NCI-H69 (cell line): ENCODE results near the gene PCDHGB7.
A peak's percentile ranks its signal among the peaks of the same experiment; 100 is the strongest.
"Not testable (repeated sequence)": the region's sequence is repeated elsewhere in the genome, so short reads cannot be mapped to it uniquely, and the experiment has no call there.

Source experiments
- DNase-seq: peaks from one replicate; lab custom pipeline; 2025; lab: John Stamatoyannopoulos, UW

Gene PCDHGB7

DNA sequence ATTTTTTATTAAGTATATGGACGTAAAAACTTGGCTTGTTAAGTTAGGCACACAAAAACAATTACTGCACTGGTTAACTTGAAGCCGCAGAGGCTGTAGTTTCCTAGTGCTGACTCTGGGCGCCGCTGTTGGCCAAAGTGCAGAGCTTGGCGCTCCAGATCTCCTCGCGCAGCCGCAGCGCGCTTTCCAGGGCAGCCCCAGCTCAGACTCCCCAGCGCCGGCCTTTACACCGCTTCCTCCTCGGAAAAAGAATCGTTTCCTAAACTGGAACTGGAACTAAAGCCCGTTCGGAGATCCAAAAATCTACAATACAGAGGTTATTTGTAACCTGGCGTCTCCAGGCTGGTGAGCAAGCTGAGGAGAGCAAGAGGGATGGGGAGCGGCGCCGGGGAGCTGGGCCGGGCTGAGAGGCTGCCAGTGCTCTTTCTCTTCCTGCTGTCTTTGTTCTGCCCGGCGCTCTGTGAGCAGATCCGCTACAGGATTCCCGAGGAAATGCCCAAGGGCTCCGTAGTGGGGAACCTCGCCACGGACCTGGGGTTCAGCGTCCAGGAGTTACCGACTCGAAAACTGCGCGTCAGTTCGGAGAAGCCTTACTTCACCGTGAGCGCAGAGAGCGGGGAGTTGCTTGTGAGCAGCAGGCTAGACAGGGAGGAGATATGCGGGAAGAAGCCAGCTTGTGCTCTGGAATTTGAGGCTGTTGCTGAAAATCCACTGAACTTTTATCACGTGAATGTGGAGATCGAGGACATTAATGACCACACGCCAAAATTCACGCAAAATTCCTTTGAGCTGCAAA, 19.5 kb upstream of the PCDHGB7 start, which contains the start of gene PCDHGB5:
Gene PCDHGB5 (plus strand): TSS at position 192 of the 796 bp plus-strand sequence. CDS start 181 bp downstream, at position 373.
- not testable (repeated sequence) for DNase-seq

DNA sequence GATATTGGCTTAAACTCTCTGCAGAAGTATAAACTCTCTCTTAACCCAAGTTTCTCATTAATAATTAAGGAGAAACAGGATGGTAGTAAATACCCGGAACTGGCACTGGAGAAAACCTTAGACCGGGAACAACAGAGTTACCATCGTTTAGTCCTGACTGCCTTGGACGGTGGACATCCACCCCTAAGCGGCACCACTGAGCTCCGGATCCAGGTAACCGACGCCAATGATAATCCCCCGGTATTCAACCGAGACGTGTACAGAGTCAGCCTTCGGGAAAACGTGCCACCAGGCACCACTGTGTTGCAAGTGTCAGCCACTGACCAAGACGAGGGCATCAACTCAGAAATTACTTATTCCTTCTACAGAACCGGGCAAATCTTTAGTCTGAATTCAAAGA, 18.9 kb upstream of the PCDHGB7 start:
- DNase-seq, result no peak

DNA sequence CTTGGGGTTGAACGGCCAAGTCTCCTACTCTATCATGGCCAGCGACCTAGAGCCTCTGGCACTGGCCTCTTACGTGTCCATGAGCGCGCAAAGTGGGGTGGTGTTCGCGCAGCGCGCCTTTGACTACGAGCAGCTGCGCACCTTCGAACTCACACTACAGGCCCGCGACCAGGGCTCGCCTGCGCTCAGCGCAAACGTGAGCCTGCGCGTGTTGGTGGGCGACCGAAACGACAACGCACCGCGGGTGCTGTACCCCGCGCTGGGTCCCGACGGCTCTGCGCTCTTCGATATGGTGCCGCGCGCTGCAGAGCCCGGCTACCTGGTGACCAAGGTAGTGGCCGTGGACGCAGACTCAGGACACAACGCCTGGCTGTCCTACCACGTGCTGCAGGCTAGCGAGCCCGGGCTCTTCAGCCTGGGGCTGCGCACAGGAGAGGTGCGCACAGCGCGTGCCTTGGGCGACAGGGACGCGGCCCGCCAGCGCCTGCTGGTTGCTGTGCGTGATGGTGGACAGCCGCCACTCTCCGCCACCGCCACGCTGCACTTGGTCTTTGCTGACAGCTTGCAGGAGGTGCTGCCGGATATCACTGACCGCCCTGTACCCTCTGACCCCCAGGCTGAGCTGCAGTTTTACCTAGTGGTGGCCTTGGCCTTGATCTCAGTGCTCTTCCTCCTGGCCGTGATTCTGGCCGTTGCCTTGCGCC, 17.8 kb upstream of the PCDHGB7 start:
- DNase-seq, result no peak

DNA sequence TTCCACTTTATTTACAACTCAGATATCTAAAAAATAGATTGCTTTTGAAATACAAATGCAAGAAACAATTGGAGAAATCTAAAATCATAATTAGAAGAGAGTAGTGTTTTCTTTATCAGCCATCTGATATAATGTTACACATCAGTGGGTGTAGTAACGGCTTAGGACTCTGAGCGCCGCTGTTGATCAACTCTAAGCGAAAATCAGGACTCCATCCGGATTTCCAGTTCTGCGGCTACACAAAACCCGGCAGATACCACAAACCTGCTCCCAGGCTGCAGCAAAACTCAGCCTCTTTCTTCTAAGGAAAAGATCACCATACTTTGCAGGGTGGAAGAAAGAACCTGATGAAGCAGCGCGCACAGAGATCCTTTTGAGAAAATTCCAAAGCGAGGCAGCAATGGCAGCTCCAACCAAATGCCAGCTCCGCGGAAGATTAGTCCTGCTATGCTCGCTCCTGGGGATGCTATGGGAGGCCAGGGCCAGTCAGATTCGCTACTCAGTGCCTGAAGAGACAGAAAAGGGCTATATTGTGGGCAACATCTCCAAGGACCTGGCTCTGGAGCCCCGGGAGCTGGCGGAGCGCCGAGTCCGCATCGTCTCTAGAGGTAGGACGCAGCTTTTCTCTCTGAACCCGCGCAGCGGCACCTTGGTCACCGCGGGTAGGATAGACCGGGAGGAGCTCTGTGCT, 14.8 kb upstream of the PCDHGB7 start, which contains the start of gene PCDHGA9:
Gene PCDHGA9 (plus strand): TSS at position 226 of the 691 bp plus-strand sequence. CDS start 175 bp downstream, at position 401.
- DNase-seq, result peak; percentile 73

DNA sequence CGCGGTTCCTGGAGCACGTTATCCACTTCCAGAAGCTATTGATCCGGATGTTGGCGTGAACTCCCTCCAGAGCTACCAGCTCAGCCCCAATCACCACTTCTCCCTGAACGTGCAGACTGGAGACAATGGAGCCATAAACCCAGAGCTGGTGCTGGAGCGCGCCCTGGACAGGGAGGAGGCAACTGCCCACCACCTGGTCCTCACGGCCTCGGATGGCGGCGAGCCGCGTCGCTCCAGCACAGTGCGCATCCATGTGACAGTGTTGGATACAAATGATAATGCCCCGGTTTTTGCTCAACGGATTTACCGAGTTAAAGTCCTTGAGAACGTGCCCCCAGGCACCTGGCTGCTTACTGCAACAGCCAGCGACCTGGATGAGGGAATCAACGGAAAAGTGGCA, 14.1 kb upstream of the PCDHGB7 start:
- DNase-seq, result no peak

DNA sequence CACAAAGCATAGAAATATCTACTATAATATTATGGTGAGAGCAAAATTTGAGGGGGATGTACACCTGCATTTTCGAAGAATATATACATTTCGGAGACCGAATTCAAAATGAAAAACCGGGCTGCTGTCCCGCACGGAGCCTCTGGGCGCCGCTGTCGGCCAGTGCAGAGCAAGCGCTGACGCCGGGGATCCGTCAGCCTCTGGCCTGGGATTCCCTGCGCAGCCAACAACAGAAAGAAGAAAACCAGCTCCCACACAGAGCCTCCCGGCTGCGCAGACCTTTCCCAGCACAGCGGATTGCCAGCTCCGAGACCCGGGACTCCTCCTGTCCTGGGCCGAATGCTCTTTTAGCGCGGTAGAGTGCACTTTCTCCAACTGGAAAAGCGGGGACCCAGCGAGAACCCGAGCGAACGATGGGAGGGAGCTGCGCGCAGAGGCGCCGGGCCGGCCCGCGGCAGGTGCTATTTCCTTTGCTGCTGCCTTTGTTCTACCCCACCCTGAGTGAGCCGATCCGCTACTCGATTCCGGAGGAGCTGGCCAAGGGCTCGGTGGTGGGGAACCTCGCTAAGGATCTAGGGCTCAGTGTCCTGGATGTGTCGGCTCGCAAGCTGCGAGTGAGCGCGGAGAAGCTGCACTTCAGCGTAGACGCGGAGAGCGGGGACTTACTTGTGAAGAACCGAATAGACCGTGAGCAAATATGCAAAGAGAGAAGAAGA, 9.5 kb upstream of the PCDHGB7 start, which contains the start of gene PCDHGB6:
Gene PCDHGB6 (plus strand): TSS at position 232 of the 716 bp plus-strand sequence. CDS start 182 bp downstream, at position 414.
- peak; percentile 88 for DNase-seq

DNA sequence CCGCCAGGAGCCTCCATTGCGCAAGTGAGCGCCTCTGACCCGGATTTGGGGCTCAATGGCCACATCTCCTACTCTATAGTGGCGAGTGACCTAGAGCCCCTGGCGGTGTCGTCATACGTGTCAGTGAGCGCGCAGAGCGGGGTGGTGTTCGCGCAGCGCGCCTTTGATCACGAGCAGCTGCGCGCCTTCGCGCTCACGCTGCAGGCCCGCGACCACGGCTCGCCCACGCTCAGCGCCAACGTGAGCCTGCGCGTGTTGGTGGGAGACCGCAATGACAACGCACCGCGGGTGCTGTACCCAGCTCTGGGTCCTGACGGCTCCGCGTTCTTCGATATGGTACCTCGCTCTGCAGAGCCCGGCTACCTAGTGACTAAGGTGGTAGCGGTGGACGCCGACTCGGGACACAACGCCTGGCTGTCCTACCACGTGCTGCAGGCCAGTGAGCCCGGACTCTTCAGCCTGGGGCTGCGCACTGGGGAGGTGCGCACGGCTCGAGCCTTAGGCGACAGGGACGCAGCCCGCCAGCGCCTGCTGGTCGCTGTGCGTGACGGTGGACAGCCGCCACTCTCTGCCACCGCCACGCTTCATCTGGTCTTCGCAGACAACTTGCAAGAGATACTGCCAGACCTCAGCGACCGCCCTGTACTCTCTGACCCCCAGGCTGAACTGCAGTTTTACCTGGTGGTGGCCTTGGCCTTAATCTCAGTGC, 7.7 kb upstream of the PCDHGB7 start:
- DNase-seq, result no peak

DNA sequence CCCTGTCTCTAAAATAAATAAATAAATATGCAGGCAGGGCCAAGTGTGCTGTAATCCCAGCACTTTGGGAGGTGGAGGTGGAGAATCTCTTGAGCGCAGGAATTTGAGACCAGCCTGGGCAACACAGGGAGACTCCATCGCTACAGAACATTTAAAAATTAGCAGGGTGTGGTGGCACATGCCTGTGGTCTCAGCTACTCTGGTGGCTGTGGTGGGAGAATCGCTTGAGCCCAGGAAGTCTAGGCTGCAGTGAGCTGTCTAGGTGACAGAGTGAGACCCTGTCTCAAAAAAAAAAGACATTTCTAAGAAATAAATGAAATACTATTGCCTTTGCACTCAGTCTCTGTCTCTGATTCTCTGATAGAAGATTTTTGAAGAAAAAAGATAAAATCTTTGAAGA, 5.9 kb upstream of the PCDHGB7 start:
- no peak for DNase-seq

DNA sequence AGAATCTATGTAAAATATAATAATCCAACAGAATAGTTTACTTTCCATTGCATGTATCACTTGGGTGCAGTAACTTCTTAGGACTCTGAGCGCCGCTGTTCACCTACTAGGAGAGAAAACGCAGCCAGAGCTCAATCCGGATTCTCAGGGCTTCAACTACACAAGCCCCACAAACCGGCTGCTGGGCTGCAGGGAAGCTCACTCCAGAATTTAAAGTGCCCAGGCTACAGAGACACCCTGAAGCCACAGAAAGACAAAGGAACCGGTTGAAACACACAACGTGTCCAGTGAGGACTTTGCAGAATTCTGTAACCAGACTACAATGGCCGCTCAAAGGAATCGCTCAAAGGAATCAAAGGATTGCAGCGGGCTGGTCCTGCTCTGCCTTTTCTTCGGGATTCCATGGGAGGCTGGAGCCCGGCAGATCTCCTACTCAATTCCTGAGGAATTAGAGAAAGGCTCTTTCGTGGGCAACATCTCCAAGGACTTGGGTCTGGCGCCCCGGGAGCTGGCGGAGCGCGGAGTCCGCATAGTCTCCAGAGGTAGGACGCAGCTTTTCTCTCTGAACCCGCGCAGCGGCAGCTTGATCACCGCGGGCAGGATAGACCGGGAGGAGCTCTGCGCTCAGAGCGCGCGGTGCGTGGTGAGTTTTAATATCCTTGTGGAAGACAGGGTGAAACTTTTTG, 4.5 kb upstream of the PCDHGB7 start, which contains the start of gene PCDHGA10:
Gene PCDHGA10 (plus strand): TSS at position 134 of the 686 bp plus-strand sequence. CDS start 189 bp downstream, at position 323.
- peak; percentile 35 for DNase-seq

DNA sequence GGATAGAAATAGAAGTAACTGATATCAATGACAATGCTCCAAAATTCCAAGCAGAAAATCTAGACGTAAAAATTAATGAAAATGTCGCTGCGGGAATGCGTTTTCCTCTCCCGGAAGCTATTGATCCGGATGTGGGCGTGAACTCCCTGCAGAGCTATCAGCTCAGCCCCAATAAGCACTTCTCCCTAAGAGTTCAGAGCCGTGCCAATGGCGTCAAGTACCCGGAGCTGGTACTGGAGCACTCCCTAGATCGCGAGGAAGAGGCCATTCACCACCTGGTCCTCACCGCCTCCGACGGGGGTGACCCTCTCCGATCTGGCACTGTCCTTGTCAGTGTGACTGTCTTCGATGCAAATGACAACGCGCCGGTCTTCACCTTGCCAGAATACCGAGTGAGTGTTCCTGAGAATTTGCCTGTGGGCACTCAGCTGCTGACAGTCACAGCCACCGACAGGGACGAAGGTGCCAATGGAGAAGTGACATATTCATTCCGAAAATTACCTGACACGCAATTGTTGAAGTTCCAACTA, 3.9 kb upstream of the PCDHGB7 start:
- no peak for DNase-seq

DNA sequence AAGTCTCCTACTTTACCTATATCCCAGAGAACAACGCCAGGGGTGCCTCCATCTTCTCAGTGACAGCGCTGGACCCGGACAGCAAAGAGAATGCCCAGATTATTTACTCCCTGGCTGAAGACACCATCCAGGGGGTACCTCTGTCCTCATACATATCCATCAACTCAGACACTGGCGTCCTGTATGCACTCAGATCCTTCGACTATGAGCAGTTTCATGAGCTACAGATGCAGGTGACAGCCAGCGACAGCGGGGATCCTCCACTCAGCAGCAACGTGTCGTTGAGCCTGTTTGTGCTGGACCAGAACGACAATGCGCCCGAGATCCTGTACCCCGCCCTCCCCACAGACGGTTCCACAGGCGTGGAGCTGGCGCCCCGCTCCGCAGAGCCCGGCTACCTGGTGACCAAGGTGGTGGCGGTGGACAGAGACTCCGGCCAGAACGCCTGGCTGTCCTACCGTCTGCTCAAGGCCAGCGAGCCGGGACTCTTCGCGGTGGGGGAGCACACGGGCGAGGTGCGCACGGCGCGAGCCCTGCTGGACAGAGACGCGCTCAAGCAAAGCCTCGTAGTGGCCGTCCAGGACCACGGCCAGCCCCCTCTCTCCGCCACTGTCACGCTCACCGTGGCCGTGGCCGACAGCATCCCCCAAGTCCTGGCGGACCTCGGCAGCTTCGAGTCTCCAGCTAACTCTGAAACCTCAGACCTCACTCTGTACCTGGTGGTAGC, 2.8 kb upstream of the PCDHGB7 start:
- not testable (repeated sequence) for DNase-seq

DNA sequence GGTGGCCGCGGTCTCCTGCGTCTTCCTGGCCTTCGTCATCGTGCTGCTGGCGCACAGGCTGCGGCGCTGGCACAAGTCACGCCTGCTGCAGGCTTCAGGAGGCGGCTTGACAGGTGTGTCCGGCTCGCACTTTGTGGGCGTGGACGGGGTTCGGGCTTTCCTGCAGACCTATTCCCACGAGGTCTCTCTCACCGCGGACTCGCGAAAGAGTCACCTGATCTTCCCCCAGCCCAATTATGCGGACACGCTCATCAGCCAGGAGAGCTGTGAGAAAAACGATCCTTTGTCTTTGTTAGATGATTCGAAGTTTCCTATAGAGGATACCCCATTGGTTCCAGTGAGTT, 2.2 kb upstream of the PCDHGB7 start:
- DNase-seq, result not testable (repeated sequence)

DNA sequence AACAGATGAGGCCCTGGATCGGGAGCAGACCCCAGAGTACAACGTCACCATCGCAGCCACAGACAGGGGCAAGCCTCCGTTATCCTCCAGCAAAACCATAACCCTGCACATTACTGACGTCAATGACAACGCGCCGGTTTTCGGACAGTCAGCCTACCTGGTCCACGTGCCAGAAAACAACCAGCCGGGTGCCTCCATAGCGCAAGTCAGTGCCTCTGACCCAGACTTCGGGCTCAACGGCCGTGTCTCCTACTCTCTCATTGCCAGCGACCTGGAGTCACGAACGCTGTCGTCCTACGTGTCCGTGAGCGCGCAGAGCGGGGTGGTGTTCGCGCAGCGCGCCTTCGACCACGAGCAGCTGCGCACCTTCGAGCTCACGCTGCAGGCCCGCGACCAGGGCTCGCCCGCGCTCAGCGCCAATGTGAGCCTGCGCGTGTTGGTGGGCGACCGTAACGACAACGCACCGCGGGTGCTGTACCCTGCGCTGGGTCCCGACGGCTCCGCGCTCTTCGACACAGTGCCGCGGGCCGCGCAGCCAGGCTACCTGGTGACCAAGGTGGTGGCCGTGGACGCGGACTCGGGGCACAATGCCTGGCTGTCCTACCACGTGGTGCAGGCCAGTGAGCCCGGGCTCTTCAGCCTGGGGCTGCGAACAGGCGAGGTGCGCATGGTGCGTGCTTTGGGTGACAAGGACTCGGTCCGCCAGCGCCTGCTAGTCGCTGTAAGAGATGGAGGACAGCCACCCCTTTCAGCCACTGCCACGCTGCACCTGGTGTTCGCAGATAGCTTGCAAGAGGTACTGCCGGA, 1.8 kb downstream of the PCDHGB7 start:
- DNase-seq, result no peak

DNA sequence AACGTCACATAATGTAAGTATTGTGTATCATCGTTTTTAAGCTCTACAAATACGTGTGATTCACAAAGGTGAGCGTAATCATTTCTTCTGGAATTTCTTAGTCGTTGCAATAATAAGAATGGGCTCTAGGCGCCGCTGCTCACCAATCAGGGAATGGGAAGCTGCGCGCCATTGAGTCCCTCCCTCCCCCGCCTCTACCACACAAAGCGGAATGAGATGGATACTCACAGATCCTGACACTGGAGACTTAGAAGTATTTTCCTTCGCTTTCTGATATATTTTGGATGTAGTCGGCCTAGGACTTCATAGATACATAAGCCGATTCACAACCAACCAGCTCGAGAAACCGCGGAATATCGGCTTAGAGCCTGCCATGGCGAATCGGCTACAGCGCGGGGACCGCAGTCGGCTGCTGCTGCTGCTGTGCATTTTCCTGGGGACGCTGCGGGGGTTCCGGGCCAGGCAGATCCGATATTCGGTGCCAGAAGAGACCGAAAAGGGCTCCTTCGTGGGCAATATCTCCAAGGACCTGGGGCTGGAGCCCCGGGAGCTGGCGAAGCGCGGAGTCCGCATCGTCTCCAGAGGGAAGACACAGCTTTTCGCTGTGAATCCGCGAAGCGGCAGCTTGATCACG, 3.5 kb downstream of the PCDHGB7 start, which contains the start of gene PCDHGA11:
Gene PCDHGA11 (plus strand): TSS at position 197 of the 634 bp plus-strand sequence. CDS start 177 bp downstream, at position 374.
- DNase-seq, result peak; percentile 17

DNA sequence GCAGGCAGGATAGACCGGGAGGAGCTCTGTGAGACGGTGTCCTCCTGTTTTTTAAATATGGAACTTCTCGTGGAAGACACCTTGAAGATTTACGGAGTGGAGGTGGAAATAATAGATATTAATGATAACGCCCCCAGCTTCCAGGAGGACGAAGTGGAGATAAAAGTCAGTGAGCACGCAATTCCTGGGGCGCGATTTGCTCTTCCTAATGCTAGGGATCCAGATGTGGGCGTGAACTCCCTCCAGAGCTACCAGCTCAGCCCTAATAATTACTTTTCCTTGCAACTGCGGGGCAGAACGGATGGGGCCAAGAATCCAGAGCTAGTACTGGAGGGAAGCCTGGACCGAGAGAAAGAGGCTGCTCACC, 4.0 kb downstream of the PCDHGB7 start:
- no peak for DNase-seq

DNA sequence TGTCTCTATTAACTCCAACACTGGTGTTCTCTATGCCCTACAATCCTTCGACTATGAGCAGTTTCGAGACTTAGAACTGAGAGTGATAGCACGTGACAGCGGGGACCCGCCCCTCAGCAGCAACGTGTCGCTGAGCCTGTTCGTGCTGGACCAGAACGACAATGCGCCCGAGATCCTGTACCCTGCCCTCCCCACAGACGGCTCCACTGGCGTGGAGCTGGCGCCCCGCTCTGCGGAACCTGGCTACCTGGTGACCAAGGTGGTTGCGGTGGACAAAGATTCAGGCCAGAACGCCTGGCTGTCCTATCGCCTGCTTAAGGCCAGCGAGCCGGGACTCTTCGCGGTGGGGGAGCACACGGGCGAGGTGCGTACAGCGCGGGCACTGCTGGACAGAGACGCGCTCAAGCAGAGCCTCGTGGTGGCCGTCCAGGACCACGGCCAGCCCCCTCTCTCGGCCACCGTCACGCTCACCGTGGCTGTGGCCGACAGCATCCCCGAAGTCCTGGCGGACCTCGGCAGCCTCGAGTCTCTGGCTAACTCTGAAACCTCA, 5.3 kb downstream of the PCDHGB7 start:
- no peak for DNase-seq

DNA sequence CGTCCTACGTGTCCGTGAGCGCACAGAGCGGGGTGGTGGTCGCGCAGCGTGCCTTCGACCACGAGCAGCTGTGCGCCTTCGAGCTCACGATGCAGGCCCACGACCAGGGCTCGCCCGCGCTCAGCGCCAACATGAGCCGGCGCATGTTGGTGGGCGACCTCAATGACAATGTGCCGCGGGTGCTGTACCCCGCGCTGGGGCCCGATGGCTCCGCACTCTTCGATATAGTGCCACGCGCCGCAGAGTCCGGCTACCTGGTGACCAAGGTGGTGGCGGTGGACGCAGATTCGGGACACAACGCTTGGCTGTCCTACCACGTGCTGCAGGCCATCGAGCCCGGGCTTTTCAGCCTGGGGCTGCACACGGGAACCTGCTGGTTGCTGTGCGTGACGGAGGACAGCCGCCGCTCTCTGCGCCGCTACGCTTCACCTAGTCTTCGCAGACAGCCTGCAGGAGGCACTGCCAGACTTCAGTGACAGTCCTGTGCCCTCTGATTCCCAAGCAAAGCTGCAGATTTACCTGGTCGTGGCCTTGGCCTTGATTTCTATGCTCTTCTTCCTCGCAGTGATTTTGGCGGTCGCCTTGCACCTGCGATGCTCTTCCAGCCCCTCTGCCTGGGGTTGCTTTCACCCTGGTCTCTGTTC, 10.4 kb downstream of the PCDHGB7 start:
- DNase-seq, result no peak
